Subcutaneous adipose tissue (tissue), 4 donors: ENCODE measurements around the gene CHTF8. TPM values are rescaled to one million over a fixed set of nuclear protein-coding genes. Genes with fewer than 3 reads are reported as not detected.

Source experiments
- total RNA-seq, 4 donors: library from RNA; depleted of rRNA; stranded (reverse); fragments of >200 nt; gene quantifications; one replicate each; pipeline ENCODE4 v1.1.0, GENCODE V29; 2016
- TF ChIP-seq, protein P1 (sequence below): fragments of 450-650 bp; IDR thresholded peaks from one replicate; pipeline ENCODE4 v1.5.1; 2016; ENCODE audit warnings: low read depth, mild to moderate bottlenecking, control low read depth, antibody characterized with exemption, moderate library complexity

CHTF8 gene
- total RNA-seq, 4 donors from 2014 or later = 54.3 to 74.2 (median 65.7) TPM

DNA sequence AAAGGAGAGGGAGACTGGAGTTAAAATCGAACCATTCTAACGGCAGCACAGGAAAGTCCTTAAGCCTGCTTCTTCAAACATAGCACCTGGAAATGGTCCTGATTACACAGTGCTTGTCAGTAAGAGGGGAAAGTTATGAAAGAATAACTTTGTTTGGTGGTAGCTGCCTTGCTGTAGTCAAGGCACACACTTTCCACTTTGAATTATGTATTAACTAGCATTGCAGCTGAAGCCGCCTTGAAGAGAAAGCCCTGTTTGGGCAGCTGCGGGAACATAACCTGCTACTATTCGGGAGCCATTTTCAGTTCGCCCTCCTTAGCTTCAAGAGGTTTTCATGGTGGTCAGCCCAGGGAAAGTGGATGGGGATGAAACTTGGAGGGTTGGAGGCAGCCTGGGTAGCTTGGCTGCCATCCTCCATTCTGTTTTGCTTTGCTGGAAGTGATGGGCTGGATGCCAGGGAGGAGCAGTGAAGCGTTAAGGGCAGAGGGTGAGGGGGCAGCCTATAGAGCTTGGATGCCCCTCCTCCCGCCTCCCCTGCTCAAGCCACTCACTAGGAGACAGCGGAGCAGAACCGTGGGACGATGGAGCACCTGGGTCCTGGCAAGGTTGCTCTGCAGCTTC lies 32.2 kb downstream of the CHTF8 start:
- TF ChIP-seq, protein P1, sequence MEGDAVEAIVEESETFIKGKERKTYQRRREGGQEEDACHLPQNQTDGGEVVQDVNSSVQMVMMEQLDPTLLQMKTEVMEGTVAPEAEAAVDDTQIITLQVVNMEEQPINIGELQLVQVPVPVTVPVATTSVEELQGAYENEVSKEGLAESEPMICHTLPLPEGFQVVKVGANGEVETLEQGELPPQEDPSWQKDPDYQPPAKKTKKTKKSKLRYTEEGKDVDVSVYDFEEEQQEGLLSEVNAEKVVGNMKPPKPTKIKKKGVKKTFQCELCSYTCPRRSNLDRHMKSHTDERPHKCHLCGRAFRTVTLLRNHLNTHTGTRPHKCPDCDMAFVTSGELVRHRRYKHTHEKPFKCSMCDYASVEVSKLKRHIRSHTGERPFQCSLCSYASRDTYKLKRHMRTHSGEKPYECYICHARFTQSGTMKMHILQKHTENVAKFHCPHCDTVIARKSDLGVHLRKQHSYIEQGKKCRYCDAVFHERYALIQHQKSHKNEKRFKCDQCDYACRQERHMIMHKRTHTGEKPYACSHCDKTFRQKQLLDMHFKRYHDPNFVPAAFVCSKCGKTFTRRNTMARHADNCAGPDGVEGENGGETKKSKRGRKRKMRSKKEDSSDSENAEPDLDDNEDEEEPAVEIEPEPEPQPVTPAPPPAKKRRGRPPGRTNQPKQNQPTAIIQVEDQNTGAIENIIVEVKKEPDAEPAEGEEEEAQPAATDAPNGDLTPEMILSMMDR = no peak

DNA sequence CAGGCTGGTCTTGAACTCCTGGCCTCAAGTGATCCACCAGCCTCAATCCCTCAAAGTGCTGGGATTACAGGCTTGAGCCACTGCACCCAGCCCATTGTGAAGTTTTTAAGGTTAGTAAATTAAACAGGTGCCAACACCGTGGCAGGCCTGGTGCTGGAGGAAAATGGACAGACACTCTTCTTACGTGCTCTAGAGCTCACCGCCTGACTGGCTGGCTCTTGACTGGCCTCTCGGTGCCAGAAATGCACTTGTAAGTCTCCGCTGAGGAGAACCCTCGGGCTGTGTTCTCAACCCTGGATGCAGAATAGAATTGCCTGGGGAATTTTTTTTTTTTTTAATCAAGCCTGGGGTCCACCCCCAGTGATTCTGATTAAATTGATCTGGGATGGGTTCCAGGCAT lies 37.2 kb downstream of the CHTF8 start:
- TF ChIP-seq, protein P1 = no peak

DNA sequence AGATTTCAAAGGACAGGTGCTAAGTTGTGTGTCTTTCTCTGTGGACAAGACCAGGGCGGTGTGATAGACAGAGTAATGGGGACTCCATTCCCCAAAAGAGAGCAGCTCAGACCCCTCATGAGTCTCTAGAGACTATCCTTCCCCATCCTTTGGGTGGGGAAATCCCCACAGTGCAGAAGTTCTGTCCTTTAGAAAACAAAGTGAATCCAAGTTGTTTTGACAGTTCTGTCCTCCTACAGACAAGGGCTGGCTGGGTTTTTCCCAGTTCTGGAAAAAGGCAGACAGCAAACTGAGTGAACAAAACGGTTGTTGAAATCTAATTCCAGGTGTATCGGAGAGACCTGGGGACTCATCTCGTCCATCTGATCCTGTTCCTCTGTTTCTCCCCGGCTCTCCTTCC lies 37.9 kb downstream of the CHTF8 start:
- TF ChIP-seq, protein P1 = no peak

DNA sequence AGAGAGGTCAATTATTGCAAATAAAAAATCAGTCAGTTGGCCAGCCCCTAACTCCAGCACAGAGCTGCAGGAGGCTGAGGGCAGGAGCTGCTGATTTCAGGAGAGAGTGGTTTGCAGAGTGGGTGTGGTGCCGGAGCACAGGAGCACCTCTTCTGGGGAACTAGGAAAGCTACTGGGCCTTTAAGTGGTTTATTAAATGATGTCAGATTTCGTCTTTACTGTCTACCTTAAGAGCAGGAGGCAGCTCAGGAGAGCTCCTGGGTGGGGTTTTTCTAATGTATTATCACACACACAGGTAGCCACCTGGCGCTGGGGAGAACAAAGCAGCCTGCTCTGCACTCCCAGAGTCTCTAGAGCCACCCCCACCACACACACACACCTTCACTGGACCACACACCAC lies 38.4 kb downstream of the CHTF8 start:
- TF ChIP-seq, protein P1 = no peak

DNA sequence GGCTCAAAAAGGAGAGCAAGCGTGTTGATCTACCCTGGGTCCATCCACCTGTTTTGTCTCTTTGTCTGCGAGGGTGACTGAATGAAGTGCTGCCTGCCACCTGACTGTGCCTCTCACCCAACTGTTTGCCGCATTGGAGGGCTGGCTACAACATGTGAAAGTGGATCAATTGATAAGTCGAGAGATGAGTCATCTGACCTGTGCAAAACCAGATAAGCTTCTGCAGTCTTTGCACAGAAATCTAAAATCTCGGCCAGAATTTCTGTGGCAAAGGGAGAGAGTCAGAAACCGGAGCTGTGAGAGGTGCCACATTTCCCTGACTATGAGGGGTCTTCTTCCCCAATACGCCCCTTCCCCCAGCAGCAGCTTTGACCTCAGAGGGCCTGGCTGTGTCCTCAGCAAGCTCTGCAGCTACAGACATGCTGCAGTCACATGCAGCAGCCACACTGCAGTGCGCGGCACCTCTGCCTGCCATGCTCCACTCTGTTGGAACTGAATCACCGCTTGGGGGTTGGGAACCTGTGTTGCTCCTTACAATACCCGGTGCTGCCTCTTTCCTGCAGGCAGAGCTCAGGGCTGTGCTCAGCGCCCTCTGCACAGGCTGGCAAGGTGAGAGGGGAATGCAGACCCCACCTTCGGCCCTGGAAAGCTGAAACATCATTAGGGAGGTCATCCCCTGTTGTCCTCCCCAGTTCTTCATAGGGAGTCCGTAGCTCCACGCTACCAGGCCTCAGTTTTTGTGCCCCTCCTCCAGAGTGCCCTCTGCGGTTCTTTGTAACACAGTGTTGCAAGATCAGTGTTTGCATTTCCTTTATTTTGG lies 43.1 kb downstream of the CHTF8 start:
- TF ChIP-seq, protein P1 = no peak

DNA sequence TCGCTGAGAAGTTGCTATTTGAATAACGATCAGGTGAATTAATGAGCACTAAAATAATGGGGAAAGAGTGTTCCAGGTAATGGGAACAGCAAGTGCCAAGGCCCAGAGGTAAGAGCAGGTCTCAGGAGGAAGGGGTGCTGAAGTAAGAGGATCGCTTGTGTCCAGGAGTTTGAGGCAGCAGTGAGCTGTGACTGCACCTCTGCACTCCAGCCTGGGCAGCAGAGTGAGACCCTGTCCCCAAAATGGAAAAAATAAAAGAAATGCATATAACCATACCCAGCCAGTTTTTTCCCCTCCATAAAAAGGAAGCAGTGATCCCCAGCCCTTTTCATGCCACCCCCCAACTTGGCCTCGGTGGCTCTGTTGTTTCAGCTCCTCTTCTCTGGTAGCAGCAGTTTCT lies 43.7 kb downstream of the CHTF8 start:
- TF ChIP-seq, protein P1 = no peak

DNA sequence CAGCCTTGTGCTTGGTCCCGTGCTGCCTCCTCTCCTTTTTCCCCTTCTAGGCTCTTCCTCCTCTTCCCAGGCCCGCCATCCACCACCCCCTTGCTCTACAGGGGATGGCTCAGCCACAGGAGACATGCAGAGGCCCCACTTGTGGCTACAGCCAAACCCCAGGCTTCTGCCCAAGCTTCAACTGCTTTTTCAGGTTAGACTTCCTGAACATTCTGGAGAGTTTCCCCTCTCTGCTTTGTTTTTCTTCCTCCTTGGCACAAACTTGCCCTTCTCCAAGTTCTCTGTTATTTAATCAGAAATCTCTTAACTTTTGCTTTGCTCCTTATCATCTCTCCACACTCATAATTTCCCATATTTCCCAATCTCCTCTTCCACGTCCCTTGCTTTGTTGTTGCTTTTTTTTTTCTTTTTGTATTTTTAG lies 45.2 kb downstream of the CHTF8 start:
- TF ChIP-seq, protein P1 = no peak
